CD14-positive monocyte (primary cell): ENCODE data around the gene MEIS2. TPM values are rescaled to one million over a fixed set of nuclear protein-coding genes. Genes with fewer than 3 reads are reported as not detected.

Experiments used
- DNase-seq, 3 donors: peaks; one replicate each; pipeline ENCODE4 v3.0.0-alpha.2; 2011 to 2022
- H2AFZ ChIP-seq: 2 replicates; pipeline ENCODE4 v1.6.0; 2012; ENCODE audit warnings: mild to moderate bottlenecking, low read depth, low read length, inconsistent platforms; ENCODE audit not compliant: insufficient read depth, poor library complexity, severe bottlenecking
- H3K27ac ChIP-seq, 2 donors: 1 replicate in 1 of 2; 2 replicates in 1 of 2; pipeline ENCODE4 v1.5.1; 2012 to 2013; ENCODE audit warnings: low read length in 2 of 2, control low read depth in 1 of 2, inconsistent platforms in 1 of 2, low read depth in 1 of 2, mild to moderate bottlenecking in 1 of 2
- H3K27me3 ChIP-seq, 2 donors: one replicate each; pipeline versions ENCODE4 v1.6.0 to v1.6.1; 2011 to 2013; ENCODE audit warnings: low read length in 2 of 2; ENCODE audit not compliant: control insufficient read depth in 2 of 2, insufficient read depth in 2 of 2
- H3K36me3 ChIP-seq, 2 donors: replicated peaks in 1 of 2; 1 replicate in 1 of 2; 2 replicates in 1 of 2; pipeline versions ENCODE4 v1.5.1 to v1.6.1; 2012 to 2013; ENCODE audit warnings: low read length in 2 of 2, control low read depth in 1 of 2, inconsistent platforms in 1 of 2, mild to moderate bottlenecking in 1 of 2; ENCODE audit not compliant: insufficient read depth in 2 of 2, control insufficient read depth in 1 of 2
- H3K4me1 ChIP-seq, 2 donors: 1 replicate in 1 of 2; 2 replicates in 1 of 2; pipeline versions ENCODE4 v1.5.1 to v1.6.1; 2012 to 2013; ENCODE audit warnings: low read length in 2 of 2, control low read depth in 1 of 2, inconsistent platforms in 1 of 2, mild to moderate bottlenecking in 1 of 2, moderate library complexity in 1 of 2; ENCODE audit not compliant: insufficient read depth in 2 of 2, control insufficient read depth in 1 of 2
- H3K4me2 ChIP-seq: replicated peaks from 2 replicates; pipeline ENCODE3; 2012; ENCODE audit warnings: low read length, moderate library complexity, mild to moderate bottlenecking; ENCODE audit not compliant: poor library complexity, severe bottlenecking; ENCODE audit errors: extremely low read depth
- H3K4me3 ChIP-seq, 3 experiments: fragments of 200-600 bp in 1 of 3; sonication (generic) in 1 of 3; replicated peaks in 1 of 3; 1 replicate in 2 of 3; 2 replicates in 1 of 3; pipeline ENCODE4 v1.5.1; 2011 to 2013; ENCODE audit warnings: low read length in 3 of 3, mild to moderate bottlenecking in 3 of 3, control low read depth in 2 of 3, low read depth in 2 of 3, inconsistent platforms in 1 of 3, moderate library complexity in 1 of 3
- H3K79me2 ChIP-seq: 2 replicates; pipeline ENCODE4 v1.6.0; 2012; ENCODE audit warnings: mild to moderate bottlenecking, control low read depth, inconsistent platforms, low read length, moderate library complexity; ENCODE audit not compliant: insufficient read depth
- H3K9ac ChIP-seq: 2 replicates; pipeline ENCODE4 v1.6.0; 2017; ENCODE audit warnings: low read length, mild to moderate bottlenecking; ENCODE audit not compliant: insufficient read depth, poor library complexity, severe bottlenecking
- H3K9me3 ChIP-seq, 2 donors: replicated peaks in 1 of 2; 1 replicate in 1 of 2; 2 replicates in 1 of 2; pipeline versions ENCODE4 v1.5.1 to v1.6.1; 2012 to 2013; ENCODE audit warnings: low read length in 2 of 2, control low read depth in 1 of 2; ENCODE audit not compliant: control insufficient read depth in 1 of 2, insufficient read depth in 1 of 2
- H4K20me1 ChIP-seq: 2 replicates; pipeline ENCODE4 v1.6.0; 2012; ENCODE audit warnings: mild to moderate bottlenecking, low read length, control low read depth, moderate library complexity; ENCODE audit not compliant: insufficient read depth
- H3K27ac Mint-ChIP-seq, 7 donors: one replicate each; pipeline ENCODE4 v1.8.0; 2020; ENCODE audit warnings: mild to moderate bottlenecking in 7 of 7, mixed read lengths in 7 of 7, moderate library complexity in 6 of 7, inconsistent platforms in 2 of 7
- H3K27me3 Mint-ChIP-seq, 3 donors: one replicate each; pipeline ENCODE4 v1.8.0; 2021 to 2022; ENCODE audit warnings: low read depth in 3 of 3, mild to moderate bottlenecking in 3 of 3, mixed read lengths in 3 of 3, moderate library complexity in 3 of 3, inconsistent platforms in 1 of 3
- H3K36me3 Mint-ChIP-seq, 2 donors: one replicate each; pipeline ENCODE4 v1.8.0; 2020; ENCODE audit warnings: mixed read lengths in 2 of 2, inconsistent platforms in 1 of 2, mild to moderate bottlenecking in 1 of 2
- H3K4me1 Mint-ChIP-seq: one replicate; pipeline ENCODE4 v1.8.0; 2020; ENCODE audit warnings: mild to moderate bottlenecking, mixed read lengths
- H3K4me3 Mint-ChIP-seq, 2 donors: one replicate each; pipeline ENCODE4 v1.8.0; 2020; ENCODE audit warnings: mild to moderate bottlenecking in 2 of 2, mixed read lengths in 2 of 2, moderate library complexity in 1 of 2
- H3K9me3 Mint-ChIP-seq, 7 donors: one replicate each; pipeline ENCODE4 v1.8.0; 2020 to 2022; ENCODE audit warnings: mixed read lengths in 7 of 7, mild to moderate bottlenecking in 6 of 7, moderate library complexity in 6 of 7, inconsistent platforms in 2 of 7
- WGBS: methylation state at CpG from one replicate; pipeline ENCODE4 v1.1.5; 2013; ENCODE audit warnings: missing lambda C conversion rate; ENCODE audit not compliant: insufficient coverage; 5-methylcytosine and 5-hydroxymethylcytosine counted together
- intact Hi-C, 2 donors: fragments of 100-400 bp; cut with micrococcal nuclease; formaldehyde crosslinking; loops; one replicate each; pipeline versions ENCODE4 v1.15.0 to v1.15.1; 2023
- polyA plus RNA-seq, 3 donors: library from polyadenylated mRNA; depleted of rRNA in 1 of 3; unstranded in 2 of 3; stranded (reverse) in 1 of 3; fragments of 300-500 nt in 2 of 3; fragments of >200 nt in 1 of 3; fragmentation: Illumina TruSeq in 2 of 3; gene quantifications; 1 replicate in 2 of 3; 2 replicates in 1 of 3; pipeline ENCODE4 v1.2.3, GENCODE V29; 2012 to 2021
- TF ChIP-seq, protein P1 (sequence below): fragments of 200-600 bp; IDR thresholded peaks from one replicate; pipeline ENCODE4 v1.8.0; 2022; ENCODE audit warnings: antibody characterized with exemption, mild to moderate bottlenecking

MEIS2 gene
- polyA plus RNA-seq, 3 donors: not detected

DNA sequence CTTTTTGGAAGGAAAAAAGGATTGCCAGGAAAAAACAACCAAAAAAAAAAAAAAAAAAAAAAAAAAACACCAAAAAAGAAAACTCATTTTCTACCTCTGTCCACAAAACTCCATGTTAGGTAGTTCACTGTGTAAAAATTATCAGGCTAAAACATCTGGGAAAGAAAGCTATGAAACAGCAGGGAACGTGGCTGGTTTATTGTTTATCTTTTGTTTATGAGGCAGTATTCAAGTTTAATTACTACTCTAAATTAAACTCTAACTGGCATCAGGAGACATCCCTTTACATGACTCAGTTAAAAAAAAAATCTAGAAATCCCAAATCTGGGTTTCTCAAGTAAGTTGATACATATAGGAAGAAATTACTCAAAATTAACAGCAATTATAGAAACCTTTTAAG, 21.8 kb downstream of the MEIS2 start:
- whole genome bisulfite sequencing: no CpG with 5 or more reads among the region's 1 CpG
- intact Hi-C loops: no loop called here
- no peaks in the 10 kb centered on the region for H4K20me1 ChIP-seq
- no peak overlapping the region for H3K4me3 Mint-ChIP-seq
- peaks cover 0 to 3% (median 1%) of the 10 kb centered on the region in 3 donors for H3K27me3 Mint-ChIP-seq
- no peaks in the 10 kb centered on the region for H3K9me3 ChIP-seq
- H3K4me1 ChIP-seq: no peaks in the 10 kb centered on the region
- no peaks in the 10 kb centered on the region for H3K79me2 ChIP-seq
- no peak overlapping the region for H3K9ac ChIP-seq
- no peak for DNase-seq
- H3K36me3 Mint-ChIP-seq: no peaks in the 10 kb centered on the region
- TF ChIP-seq, protein P1, sequence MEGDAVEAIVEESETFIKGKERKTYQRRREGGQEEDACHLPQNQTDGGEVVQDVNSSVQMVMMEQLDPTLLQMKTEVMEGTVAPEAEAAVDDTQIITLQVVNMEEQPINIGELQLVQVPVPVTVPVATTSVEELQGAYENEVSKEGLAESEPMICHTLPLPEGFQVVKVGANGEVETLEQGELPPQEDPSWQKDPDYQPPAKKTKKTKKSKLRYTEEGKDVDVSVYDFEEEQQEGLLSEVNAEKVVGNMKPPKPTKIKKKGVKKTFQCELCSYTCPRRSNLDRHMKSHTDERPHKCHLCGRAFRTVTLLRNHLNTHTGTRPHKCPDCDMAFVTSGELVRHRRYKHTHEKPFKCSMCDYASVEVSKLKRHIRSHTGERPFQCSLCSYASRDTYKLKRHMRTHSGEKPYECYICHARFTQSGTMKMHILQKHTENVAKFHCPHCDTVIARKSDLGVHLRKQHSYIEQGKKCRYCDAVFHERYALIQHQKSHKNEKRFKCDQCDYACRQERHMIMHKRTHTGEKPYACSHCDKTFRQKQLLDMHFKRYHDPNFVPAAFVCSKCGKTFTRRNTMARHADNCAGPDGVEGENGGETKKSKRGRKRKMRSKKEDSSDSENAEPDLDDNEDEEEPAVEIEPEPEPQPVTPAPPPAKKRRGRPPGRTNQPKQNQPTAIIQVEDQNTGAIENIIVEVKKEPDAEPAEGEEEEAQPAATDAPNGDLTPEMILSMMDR: no peak
- no peak overlapping the region for H3K27ac Mint-ChIP-seq
- H2AFZ ChIP-seq: no peak overlapping the region
- H3K27ac ChIP-seq: no peak overlapping the region
- H3K27me3 ChIP-seq: no peaks in the 10 kb centered on the region
- H3K36me3 ChIP-seq: no peaks in the 10 kb centered on the region
- H3K4me3 ChIP-seq: no peak overlapping the region
- no peak overlapping the region for H3K4me2 ChIP-seq
- no peaks in the 10 kb centered on the region for H3K4me1 Mint-ChIP-seq
- H3K9me3 Mint-ChIP-seq: peaks cover 0 to 3% (median 2%) of the 10 kb centered on the region in 7 donors

DNA sequence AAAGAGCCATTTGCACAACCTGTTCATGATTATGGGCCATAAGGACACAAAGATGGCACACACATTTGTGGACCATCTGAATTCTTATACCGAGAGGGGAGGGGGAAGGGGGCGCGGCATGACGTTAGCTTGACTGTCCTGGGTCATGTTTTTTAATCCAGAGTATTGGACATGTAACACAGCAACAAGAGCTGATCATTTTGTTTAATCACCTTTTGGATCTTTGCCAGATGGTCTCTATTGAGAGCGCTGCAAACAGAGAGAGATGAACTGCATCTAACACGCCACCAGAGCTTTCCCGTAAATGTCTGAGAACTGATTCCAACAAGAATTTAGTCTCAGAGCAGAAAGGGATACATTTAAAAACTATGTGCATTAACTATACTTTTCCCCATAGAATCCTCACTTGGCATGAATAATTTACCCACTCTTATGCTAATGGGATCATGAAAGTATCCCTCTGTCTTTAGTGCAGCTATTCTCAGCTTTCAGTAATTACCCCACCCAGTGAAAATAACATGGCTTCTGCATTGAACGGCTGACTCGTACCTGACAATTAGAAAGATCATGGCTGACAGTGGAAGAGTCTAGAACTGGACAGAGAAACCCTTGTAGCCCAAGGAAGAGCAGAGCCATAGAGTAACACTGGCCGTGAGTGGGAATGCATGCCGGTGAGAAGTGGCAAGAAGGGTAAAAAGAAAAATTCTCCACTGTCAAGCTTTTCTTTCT, 22.6 kb downstream of the MEIS2 start:
- Mint-ChIP-seq H3K4me3 (no peak overlapping the region), H3K36me3 (no peaks in the 10 kb centered on the region), H3K27me3 (peaks cover 0 to 3% (median 1%) of the 10 kb centered on the region in 3 donors), H3K4me1 (no peaks in the 10 kb centered on the region), H3K9me3 (peaks cover 0 to 3% (median 2%) of the 10 kb centered on the region in 7 donors), H3K27ac (no peak overlapping the region)
- TF ChIP-seq, protein P1: no peak
- Histone ChIP-seq H3K79me2 (no peaks in the 10 kb centered on the region), H3K27me3 (no peaks in the 10 kb centered on the region), H2AFZ (no peak overlapping the region), H3K4me1 (no peaks in the 10 kb centered on the region), H3K27ac (no peak overlapping the region), H4K20me1 (no peaks in the 10 kb centered on the region), H3K4me3 (no peak overlapping the region), H3K4me2 (no peak overlapping the region), H3K36me3 (no peaks in the 10 kb centered on the region), H3K9ac (no peak overlapping the region), H3K9me3 (no peaks in the 10 kb centered on the region)
- WGBS: 84% methylated on average over 6 of the region's 11 CpGs
- DNase-seq: no peak
- intact Hi-C loops: no loop called here
